Chondrocyte (in vitro differentiated cells): ENCODE data around the gene ABHD11. TPM values are rescaled to one million over a fixed set of nuclear protein-coding genes. Genes with fewer than 3 reads are reported as not detected.
A peak's percentile ranks its signal among the peaks of the same experiment; 100 is the strongest.

Source experiments
- DNase-seq: peaks from one replicate; pipeline ENCODE4 v3.0.0; 2021; ENCODE audit warnings: mixed read lengths, low spot score
- H3K27ac Mint-ChIP-seq: one replicate; pipeline ENCODE4 v1.8.0; 2021; ENCODE audit warnings: mild to moderate bottlenecking, moderate library complexity, mixed read lengths; ENCODE audit not compliant: unreplicated experiment
- H3K27me3 Mint-ChIP-seq: 2 replicates; pipeline ENCODE4 v1.8.0; 2021; ENCODE audit warnings: low read depth, mixed read lengths
- H3K36me3 Mint-ChIP-seq: 2 replicates; pipeline ENCODE4 v1.8.0; 2021; ENCODE audit warnings: low read depth, mixed read lengths
- H3K4me1 Mint-ChIP-seq: 2 replicates; pipeline ENCODE4 v1.8.0; 2021; ENCODE audit warnings: low read depth, mild to moderate bottlenecking, mixed read lengths
- H3K4me3 Mint-ChIP-seq: one replicate; pipeline ENCODE4 v1.8.0; 2021; ENCODE audit warnings: mild to moderate bottlenecking, moderate library complexity, mixed read lengths; ENCODE audit not compliant: unreplicated experiment
- H3K9me3 Mint-ChIP-seq: 2 replicates; pipeline ENCODE4 v1.8.0; 2021; ENCODE audit warnings: low read depth, mixed read lengths
- CTCF ChIP-seq: fragments of 200-600 bp; sonication (generic); IDR thresholded peaks from 2 replicates; pipeline ENCODE4 v1.5.0; 2021; ENCODE audit warnings: antibody characterized with exemption, mild to moderate bottlenecking, moderate library complexity
- total RNA-seq: library from RNA; stranded (reverse); gene quantifications from 3 replicates; pipeline ENCODE4 v1.2.1, GENCODE V29; 2021

The ABHD11 gene
- total RNA-seq, 1 donor from 2014 or later = 11.2 TPM

GRCh38 chr7:73704640-73705550 is 33.7 kb downstream of the ABHD11 start:
- Mint-ChIP-seq H3K9me3 (no peaks in the 10 kb centered on the region), H3K4me1 (peaks cover 43% of the 10 kb centered on the region), H3K4me3 (peak overlapping the region; percentile 28), H3K36me3 (peaks cover 15% of the 10 kb centered on the region), H3K27me3 (no peaks in the 10 kb centered on the region), H3K27ac (peak overlapping the region; percentile 89)
- DNase-seq = no peak
- TF ChIP-seq CTCF = no peak

- peaks cover 16% of the 10 kb centered on the region for H3K36me3 Mint-ChIP-seq
- no peaks in the 10 kb centered on the region for H3K27me3 Mint-ChIP-seq
- no peak overlapping the region for H3K4me3 Mint-ChIP-seq
- peak overlapping the region; percentile 89 for H3K27ac Mint-ChIP-seq
- DNase-seq = no peak
- TF ChIP-seq CTCF = no peak
- peaks cover 43% of the 10 kb centered on the region for H3K4me1 Mint-ChIP-seq
- H3K9me3 Mint-ChIP-seq = no peaks in the 10 kb centered on the region
Observed at GRCh38 chr7:73703757-73704639, 34.6 kb downstream of the ABHD11 start.

GRCh38 chr7:73703225-73703624 is 35.4 kb downstream of the ABHD11 start:
- no peak overlapping the region for H3K4me3 Mint-ChIP-seq
- no peaks in the 10 kb centered on the region for H3K27me3 Mint-ChIP-seq

GRCh38 chr7:73702665-73703064 is 35.9 kb downstream of the ABHD11 start:
- H3K27ac Mint-ChIP-seq = no peak overlapping the region
- H3K27me3 Mint-ChIP-seq = no peaks in the 10 kb centered on the region
- H3K36me3 Mint-ChIP-seq = peaks cover 14% of the 10 kb centered on the region
- no peak overlapping the region for H3K4me3 Mint-ChIP-seq
- no peak for DNase-seq
- no peak for TF ChIP-seq CTCF
- no peaks in the 10 kb centered on the region for H3K9me3 Mint-ChIP-seq
- H3K4me1 Mint-ChIP-seq = peaks cover 38% of the 10 kb centered on the region

More at GRCh38 chr7:73703225-73703624, 35.4 kb downstream of the ABHD11 start:
- Mint-ChIP-seq H3K27ac (peak overlapping the region; percentile 27), H3K9me3 (no peaks in the 10 kb centered on the region), H3K4me1 (peaks cover 40% of the 10 kb centered on the region), H3K36me3 (peaks cover 14% of the 10 kb centered on the region)
- no peak for DNase-seq
- TF ChIP-seq CTCF = no peak

GRCh38 chr7:73702226-73702625 is 36.4 kb downstream of the ABHD11 start:
- no peak overlapping the region for H3K27ac Mint-ChIP-seq

More at GRCh38 chr7:73702226-73702625, 36.4 kb downstream of the ABHD11 start:
- DNase-seq = no peak
- TF ChIP-seq CTCF = no peak
- H3K4me3 Mint-ChIP-seq = no peak overlapping the region
- H3K27me3 Mint-ChIP-seq = no peaks in the 10 kb centered on the region
- H3K9me3 Mint-ChIP-seq = no peaks in the 10 kb centered on the region
- H3K36me3 Mint-ChIP-seq = peaks cover 16% of the 10 kb centered on the region
- peaks cover 34% of the 10 kb centered on the region for H3K4me1 Mint-ChIP-seq
